ENCODE data around the gene EVPL. TPM values are rescaled to one million over a fixed set of nuclear protein-coding genes. Genes with fewer than 3 reads are reported as not detected.

Gene EVPL
- polyA plus RNA-seq, 1 donor (not counting 4 experiments of a cell fraction or from before 2014, with no cell fraction given): 7.6 TPM

GRCh38 chr17:76009447-76009846 is 17.7 kb downstream of the EVPL start:
- no peak for FAIRE-seq
- H3K4me1 ChIP-seq (ENCODE audit: control insufficient read depth, extremely low read depth, insufficient read depth, low read length): no peaks in the 10 kb centered on the region

GRCh38 chr17:76008630-76009425 is 18.3 kb downstream of the EVPL start:
- Histone ChIP-seq H3K79me2 (ENCODE audit: control insufficient read depth, insufficient read depth, low read length) (no peaks in the 10 kb centered on the region), H3K4me2 (ENCODE audit: control insufficient read depth, extremely low read depth, insufficient read depth, low read depth, low read length) (no peak overlapping the region), H3K27me3 (ENCODE audit: control insufficient read depth, extremely low read depth, insufficient read depth, low read length) (no peaks in the 10 kb centered on the region), H2AFZ (ENCODE audit: control insufficient read depth, low read length) (no peak overlapping the region), H3K9me3 (ENCODE audit: control insufficient read depth, low read depth, low read length) (no peaks in the 10 kb centered on the region), H4K20me1 (ENCODE audit: control insufficient read depth, extremely low read depth, insufficient read depth, low read length) (no peaks in the 10 kb centered on the region), H3K4me1 (ENCODE audit: control insufficient read depth, extremely low read depth, insufficient read depth, low read length) (no peaks in the 10 kb centered on the region), H3K9me1 (ENCODE audit: control insufficient read depth, extremely low read depth, insufficient read depth, low read length) (no peaks in the 10 kb centered on the region), H3K9ac (ENCODE audit: control insufficient read depth, extremely low read depth, insufficient read depth, low read length) (no peak overlapping the region), H3K36me3 (ENCODE audit: control insufficient read depth in 2 of 2, extremely low read depth in 1 of 2, insufficient read depth in 2 of 2, low read length in 2 of 2) (peaks cover 30 to 40% of the 10 kb centered on the region in 2 experiments), H3K4me3 (ENCODE audit: control insufficient read depth in 2 of 3, extremely low read depth in 1 of 3, insufficient read depth in 2 of 3, low read depth in 1 of 3, low read length in 3 of 3) (no peak overlapping the region), H3K27ac (ENCODE audit: control insufficient read depth, insufficient read depth, low read length) (no peak overlapping the region)
- DNase-seq (ENCODE audit: low read depth, low spot score) (no peak), FAIRE-seq (no peak)
- dilution Hi-C loops (cut with MboI; ENCODE audit: extremely low pct_ligation_motif_present, low sequenced_read_pairs): no loop called here
- no peak for TF ChIP-seq CTCF (optimal IDR thresholded peaks at IDR 0.05 in 1 of 3, IDR thresholded peaks at IDR 0.05 in 1 of 3, conservative IDR thresholded peaks at IDR 0.05 in 1 of 3; ENCODE audit: extremely low read depth in 1 of 3, insufficient read depth in 2 of 3, low read length in 3 of 3)
- TF ChIP-seq EZH2 (IDR thresholded peaks at IDR 0.05; ENCODE audit: low read length): no peak

More at GRCh38 chr17:76009447-76009846, 17.7 kb downstream of the EVPL start:
- Histone ChIP-seq H3K27ac (ENCODE audit: control insufficient read depth, insufficient read depth, low read length) (no peak overlapping the region), H4K20me1 (ENCODE audit: control insufficient read depth, extremely low read depth, insufficient read depth, low read length) (peaks cover 1% of the 10 kb centered on the region), H3K9ac (ENCODE audit: control insufficient read depth, extremely low read depth, insufficient read depth, low read length) (no peak overlapping the region), H3K36me3 (ENCODE audit: control insufficient read depth in 2 of 2, extremely low read depth in 1 of 2, insufficient read depth in 2 of 2, low read length in 2 of 2) (peaks cover 32 to 44% of the 10 kb centered on the region in 2 experiments), H3K79me2 (ENCODE audit: control insufficient read depth, insufficient read depth, low read length) (no peaks in the 10 kb centered on the region), H3K9me3 (ENCODE audit: control insufficient read depth, low read depth, low read length) (no peaks in the 10 kb centered on the region), H3K4me2 (ENCODE audit: control insufficient read depth, extremely low read depth, insufficient read depth, low read depth, low read length) (no peak overlapping the region), H3K27me3 (ENCODE audit: control insufficient read depth, extremely low read depth, insufficient read depth, low read length) (no peaks in the 10 kb centered on the region), H3K9me1 (ENCODE audit: control insufficient read depth, extremely low read depth, insufficient read depth, low read length) (no peaks in the 10 kb centered on the region), H3K4me3 (ENCODE audit: control insufficient read depth in 2 of 3, extremely low read depth in 1 of 3, insufficient read depth in 2 of 3, low read depth in 1 of 3, low read length in 3 of 3) (no peak overlapping the region), H2AFZ (ENCODE audit: control insufficient read depth, low read length) (no peak overlapping the region)
- TF ChIP-seq EZH2 (IDR thresholded peaks at IDR 0.05; ENCODE audit: low read length) (no peak), CTCF (optimal IDR thresholded peaks at IDR 0.05 in 1 of 3, IDR thresholded peaks at IDR 0.05 in 1 of 3, conservative IDR thresholded peaks at IDR 0.05 in 1 of 3; ENCODE audit: extremely low read depth in 1 of 3, insufficient read depth in 2 of 3, low read length in 3 of 3) (no peak)
- dilution Hi-C loops (cut with MboI; ENCODE audit: extremely low pct_ligation_motif_present, low sequenced_read_pairs): no loop called here
- DNase-seq (ENCODE audit: low read depth, low spot score): no peak
